GM18909 (cell line): ENCODE measurements around the gene AIP.
"Not testable (repeated sequence)": the region's sequence is repeated elsewhere in the genome, so short reads cannot be mapped to it uniquely, and the experiment has no call there.

Experiments used
- ATAC-seq: cut with Tn5 transposase; IDR thresholded peaks from one replicate; pipeline ENCODE4 v1.9.1; 2021; ENCODE audit warnings: mild to moderate bottlenecking; ENCODE audit not compliant: unreplicated experiment, poor library complexity

AIP gene

DNA sequence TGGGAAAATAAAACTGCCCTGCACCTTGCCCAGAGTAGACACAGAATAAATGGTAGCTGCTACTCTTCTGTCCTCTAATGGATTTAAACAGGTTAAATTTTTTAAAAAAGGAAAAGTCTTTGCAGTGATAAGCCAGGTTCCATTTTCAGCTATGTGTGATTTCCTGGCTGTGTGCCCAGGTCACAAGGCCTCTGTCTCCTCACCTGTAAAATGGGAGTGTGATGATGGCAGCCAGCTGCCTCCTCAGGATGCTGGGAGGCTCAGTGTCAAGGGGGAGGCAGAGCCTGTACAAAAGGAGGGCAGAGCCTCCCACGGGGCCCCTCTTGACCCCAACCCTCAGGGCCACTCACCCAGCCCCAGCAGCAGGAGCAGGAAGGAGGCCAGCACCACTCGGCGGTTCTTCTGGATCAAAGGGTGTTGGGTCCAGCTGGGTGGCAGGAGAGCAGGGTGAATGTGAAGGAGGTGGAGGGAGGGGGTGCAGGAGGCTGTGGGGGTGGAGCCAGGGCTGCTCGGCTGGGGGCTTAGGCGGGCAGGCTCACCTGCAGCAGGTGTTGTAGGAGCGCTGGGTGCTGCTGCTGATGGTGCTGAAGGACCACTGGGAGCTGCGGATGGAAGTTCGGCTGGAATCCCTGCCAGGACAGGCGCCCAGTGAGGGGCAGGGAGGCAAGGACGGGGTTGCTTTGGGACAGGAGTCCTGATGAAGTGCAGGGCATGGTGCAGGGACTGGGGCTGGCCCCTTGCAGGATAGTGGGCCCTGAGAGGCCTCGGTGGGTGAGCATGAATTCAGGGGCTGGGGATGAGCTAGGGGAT lies 15.7 kb upstream of the AIP start:
- ATAC-seq = no peak

- no peak for ATAC-seq
Observed at GRCh38 chr11:67468056-67468455, 14.8 kb upstream of the AIP start.

DNA sequence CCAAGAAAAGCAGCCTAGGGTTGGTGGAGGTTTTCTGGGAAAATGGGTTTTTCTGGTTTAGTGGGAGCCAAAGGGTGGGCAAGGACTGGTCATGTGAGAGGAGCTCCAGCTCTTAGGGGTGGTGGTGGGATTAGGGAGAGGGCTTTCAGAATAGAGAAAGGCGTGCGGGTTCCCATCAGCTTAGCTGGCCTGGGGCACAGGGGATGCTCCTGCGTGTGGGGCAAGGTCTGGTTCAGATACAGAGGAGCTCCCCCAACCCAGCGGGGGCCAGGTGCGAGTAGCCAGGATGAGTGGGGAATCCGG lies 14.4 kb upstream of the AIP start:
- ATAC-seq = no peak

GRCh38 chr11:67468759-67469507 lies 13.9 kb upstream of the AIP start, which contains the start of gene TMEM134:
Gene TMEM134 (minus strand): TSS chr11:67469251. CDS start chr11:67469192, 59 bp downstream.
- peak; percentile 67 for ATAC-seq

GRCh38 chr11:67469508-67469811 lies 13.4 kb upstream of the AIP start:
- ATAC-seq = no peak

- ATAC-seq = no peak
Observed at GRCh38 chr11:67470337-67471002, 12.4 kb upstream of the AIP start.

GRCh38 chr11:67472882-67473281 lies 9.9 kb upstream of the AIP start:
- ATAC-seq = no peak

GRCh38 chr11:67476692-67477091 lies 6.1 kb upstream of the AIP start:
- ATAC-seq = not testable (repeated sequence)

DNA sequence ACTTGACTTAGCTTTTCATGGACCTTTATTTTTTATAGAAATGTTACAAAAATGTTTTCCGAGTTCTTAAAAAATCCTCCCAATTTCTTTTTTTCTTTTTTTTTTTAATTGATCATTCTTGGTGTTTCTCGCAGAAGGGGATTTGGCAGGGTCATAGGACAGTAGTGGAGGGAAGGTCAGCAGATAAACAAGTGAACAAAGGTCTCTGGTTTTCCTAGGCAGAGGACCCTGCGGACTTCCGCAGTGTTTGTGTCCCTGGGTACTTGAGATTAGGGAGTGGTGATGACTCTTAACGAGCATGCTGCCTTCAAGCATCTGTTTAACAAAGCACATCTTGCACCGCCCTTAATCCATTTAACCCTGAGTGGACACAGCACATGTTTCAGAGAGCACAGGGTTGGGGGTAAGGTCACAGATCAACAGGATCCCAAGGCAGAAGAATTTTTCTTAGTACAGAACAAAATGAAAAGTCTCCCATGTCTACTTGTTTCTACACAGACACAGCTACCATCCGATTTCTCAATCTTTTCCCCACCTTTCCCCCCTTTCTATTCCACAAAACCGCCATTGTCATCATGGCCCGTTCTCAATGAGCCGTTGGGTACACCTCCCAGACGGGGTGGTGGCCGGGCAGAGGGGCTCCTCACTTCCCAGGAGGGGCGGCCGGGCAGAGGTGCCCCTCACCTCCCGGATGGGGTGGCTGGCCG lies 5.3 kb upstream of the AIP start:
- ATAC-seq = not testable (repeated sequence)

GRCh38 chr11:67482275-67482826 lies 475 bp upstream of the AIP start:
- ATAC-seq = no peak

DNA sequence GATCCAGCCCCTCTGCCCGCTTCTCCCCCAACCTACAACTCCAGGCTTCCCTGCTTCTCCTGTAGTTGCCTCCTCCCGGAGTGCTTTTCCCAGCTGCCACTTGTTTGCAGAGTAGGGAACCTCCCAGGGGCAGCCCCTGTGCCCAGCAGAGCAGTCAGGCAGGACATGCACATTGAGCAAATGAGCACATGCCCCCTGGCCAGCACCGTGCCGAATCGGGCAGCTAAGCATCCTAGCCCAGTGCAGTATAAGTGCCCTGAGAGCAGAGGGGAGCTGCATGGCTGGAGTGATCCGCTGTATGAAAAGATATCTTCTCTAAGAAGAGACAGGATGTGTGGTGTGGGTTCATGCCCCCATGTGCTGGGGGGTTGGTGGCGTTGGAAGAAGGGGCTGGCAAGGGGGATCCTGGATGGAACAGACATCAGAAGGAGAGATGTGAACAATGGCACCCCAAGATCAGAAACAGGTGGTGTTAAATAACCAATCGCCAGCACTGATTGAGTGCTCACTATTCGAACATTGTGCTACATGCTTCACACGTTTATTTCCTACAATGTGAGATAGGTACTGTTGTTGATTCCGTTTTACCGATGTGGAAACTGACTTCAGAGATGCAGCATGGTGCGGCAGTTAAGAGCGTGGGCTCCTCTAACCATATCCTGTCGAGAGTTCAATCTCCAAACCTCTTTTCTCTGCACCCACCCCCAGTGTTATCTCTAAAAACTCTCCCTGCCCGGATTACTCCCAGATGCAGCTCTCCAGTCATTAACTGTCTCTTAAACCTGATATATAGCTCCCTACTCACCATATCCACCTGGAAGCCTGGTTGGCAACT lies 1.2 kb downstream of the AIP start:
- ATAC-seq = no peak

DNA sequence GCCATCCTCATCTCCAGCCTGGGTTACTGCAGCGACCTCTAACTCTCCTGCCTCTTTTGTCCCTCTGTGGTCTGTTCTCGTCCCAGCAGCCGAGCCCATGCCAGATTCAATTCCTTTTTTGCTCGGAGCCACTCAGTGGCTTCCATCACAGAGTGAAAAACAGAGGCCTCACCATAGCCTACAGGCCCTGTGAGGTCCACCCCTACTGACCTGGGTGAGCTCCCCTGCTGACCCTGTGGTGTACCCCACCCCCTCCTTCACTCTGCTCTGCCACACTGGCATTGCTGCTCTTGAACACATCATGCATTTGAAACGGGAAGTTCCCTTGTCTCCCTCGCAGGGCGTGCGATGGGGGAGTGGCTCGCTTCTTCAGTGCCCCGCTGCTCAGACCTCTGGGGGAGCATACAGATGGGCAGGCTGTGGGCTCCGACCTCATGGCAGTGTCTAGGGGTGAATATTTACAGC lies 2.1 kb downstream of the AIP start:
- no peak for ATAC-seq

- not testable (repeated sequence) for ATAC-seq
Observed at GRCh38 chr11:67485873-67486361, 3.1 kb downstream of the AIP start.

GRCh38 chr11:67486481-67487195 lies 3.8 kb downstream of the AIP start:
- peak; percentile 35 for ATAC-seq

DNA sequence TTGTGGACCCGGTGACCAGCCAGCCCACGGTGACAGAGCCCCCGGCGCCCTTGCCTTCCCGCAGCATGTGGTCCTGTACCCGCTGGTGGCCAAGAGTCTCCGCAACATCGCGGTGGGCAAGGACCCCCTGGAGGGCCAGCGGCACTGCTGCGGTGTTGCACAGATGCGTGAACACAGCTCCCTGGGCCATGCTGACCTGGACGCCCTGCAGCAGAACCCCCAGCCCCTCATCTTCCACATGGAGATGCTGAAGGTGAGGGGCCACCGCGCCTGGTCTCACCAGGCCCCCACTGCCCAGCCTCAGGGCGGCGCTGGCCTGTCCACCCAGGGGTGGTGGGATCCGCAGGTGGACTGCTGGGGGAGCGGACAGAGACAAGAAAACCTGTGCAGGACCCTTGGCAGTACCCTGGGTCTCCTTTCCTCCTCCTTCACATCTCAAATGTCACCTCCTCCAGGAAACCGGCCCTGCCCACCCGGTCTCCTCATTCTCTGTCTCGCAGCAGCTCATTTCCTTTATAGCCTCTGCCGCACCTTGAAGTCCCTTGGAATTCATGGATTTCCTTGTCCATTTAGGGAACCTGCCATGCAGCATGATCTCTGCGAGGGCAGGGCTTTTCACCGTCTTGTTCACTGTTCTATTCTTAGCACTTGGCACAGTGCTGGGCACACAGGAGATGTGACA lies 6.5 kb downstream of the AIP start:
- ATAC-seq = no peak

DNA sequence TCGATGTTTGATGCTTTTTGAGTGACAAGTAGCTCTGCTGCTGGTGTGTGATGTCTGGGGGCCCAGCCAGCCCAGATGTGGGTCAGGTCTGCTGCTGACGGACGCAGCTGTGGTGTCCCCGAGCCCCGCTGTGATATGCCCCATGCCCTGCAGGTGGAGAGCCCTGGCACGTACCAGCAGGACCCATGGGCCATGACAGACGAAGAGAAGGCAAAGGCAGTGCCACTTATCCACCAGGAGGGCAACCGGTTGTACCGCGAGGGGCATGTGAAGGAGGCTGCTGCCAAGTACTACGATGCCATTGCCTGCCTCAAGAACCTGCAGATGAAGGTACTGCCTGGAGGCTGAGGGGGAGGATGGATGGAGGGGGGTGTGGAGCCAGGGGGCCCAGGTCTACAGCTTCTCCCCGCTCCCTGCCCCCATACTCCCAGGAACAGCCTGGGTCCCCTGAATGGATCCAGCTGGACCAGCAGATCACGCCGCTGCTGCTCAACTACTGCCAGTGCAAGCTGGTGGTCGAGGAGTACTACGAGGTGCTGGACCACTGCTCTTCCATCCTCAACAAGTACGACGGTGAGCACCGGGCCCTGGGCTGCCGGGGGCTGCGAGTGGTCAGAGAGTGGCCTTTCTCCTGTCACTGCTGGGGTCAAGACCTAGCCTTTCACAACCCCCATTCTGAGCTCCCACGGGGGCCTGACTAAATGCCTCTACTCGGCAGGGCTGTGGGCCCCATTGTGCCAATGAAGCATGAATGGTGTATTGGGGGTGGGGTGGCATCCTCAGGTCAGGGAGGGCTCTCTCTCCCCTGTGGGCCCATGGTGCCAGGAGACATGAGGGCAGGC lies 7.3 kb downstream of the AIP start:
- no peak for ATAC-seq

- no peak for ATAC-seq
Observed at GRCh38 chr11:67490727-67491065, 7.9 kb downstream of the AIP start.
